GM21786 (cell line): ENCODE data around the gene DOCK4.

Experiments
- ATAC-seq: cut with Tn5 transposase; IDR thresholded peaks from one replicate; pipeline ENCODE4 v1.9.1; 2021; ENCODE audit not compliant: unreplicated experiment

The DOCK4 gene

GRCh38 chr7:111705807-111706206 is 500.4 kb downstream of the DOCK4 start:
- ATAC-seq: no peak

GRCh38 chr7:111697771-111698170 is 508.4 kb downstream of the DOCK4 start:
- ATAC-seq: no peak

GRCh38 chr7:111694376-111694775 is 511.8 kb downstream of the DOCK4 start:
- ATAC-seq: no peak

- ATAC-seq: no peak
Observed at GRCh38 chr7:111690364-111691111, 515.7 kb downstream of the DOCK4 start.

GRCh38 chr7:111685349-111685748 is 520.9 kb downstream of the DOCK4 start:
- no peak for ATAC-seq

- no peak for ATAC-seq
Observed at GRCh38 chr7:111682588-111683340, 523.4 kb downstream of the DOCK4 start.

- no peak for ATAC-seq
Observed at GRCh38 chr7:111681242-111681641, 525.0 kb downstream of the DOCK4 start.

- no peak for ATAC-seq
Observed at GRCh38 chr7:111678986-111679385, 527.2 kb downstream of the DOCK4 start.

- ATAC-seq: no peak
Observed at GRCh38 chr7:111678281-111678680, 527.9 kb downstream of the DOCK4 start.

GRCh38 chr7:111677848-111678247 is 528.4 kb downstream of the DOCK4 start:
- no peak for ATAC-seq

- ATAC-seq: no peak
Observed at GRCh38 chr7:111676811-111677210, 529.4 kb downstream of the DOCK4 start.
